ENCODE measurements around the gene PRR22.

- no peak for TF ChIP-seq CTCF (IDR thresholded peaks at IDR 0.05)
- no peak for TF ChIP-seq POLR2AphosphoS5 (IDR thresholded peaks at IDR 0.05)
- TF ChIP-seq POLR2A (IDR thresholded peaks at IDR 0.05) = no peak
Measured at GRCh38 chr19:5743630-5744029, 40.9 kb downstream of the PRR22 start.
